ENCODE data around the gene CPE. TPM values are rescaled to one million over a fixed set of nuclear protein-coding genes. Genes with fewer than 3 reads are reported as not detected.

The CPE gene
- total and polyA plus RNA-seq, 10 of the 15 experiments (the other 5 are each of a cell fraction or from before 2014, with no cell fraction given), result 0.05 to 0.14 TPM; not detected in 8

DNA sequence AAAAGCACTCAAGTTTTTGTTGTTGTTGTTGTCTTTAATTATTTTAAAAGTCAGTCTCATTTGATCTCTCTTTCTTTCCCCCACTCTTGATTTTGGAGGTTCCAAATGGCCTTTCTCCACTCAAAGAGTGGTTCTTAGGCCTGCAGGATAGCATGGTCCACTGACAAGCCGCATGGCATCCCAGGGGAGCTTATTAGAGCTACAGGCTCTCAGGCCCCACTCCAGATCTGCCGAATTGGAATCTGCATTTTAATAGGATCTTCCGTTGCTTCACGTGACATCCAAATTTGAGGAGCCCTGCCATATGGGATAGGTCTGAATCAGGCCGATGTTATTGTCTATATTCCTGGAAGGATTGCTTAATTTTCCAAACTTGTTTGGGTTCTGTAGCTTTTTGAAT is 72.1 kb downstream of the CPE start:
- H3K27me3 ChIP-seq (replicated peaks in 1 of 2; ENCODE audit: control insufficient read depth in 2 of 2, insufficient read depth in 2 of 2, low read length in 1 of 2), result no peaks in the 10 kb centered on the region
- FAIRE-seq, result no peak
- intact Hi-C loops (cut with micrococcal nuclease; ENCODE audit: unreplicated experiment) (no loop called here), in situ Hi-C loops (cut with MboI) (no loop called here)
- no peaks in the 10 kb centered on the region for H3K36me3 ChIP-seq (ENCODE audit: control insufficient read depth in 2 of 2, insufficient read depth in 2 of 2, low read length in 1 of 2)
- H3K9me3 ChIP-seq (replicated peaks; ENCODE audit: control insufficient read depth, insufficient read depth, low read length), result no peaks in the 10 kb centered on the region
- H3K4me1 ChIP-seq (ENCODE audit: control insufficient read depth, insufficient read depth, low read length), result no peaks in the 10 kb centered on the region
- POLR2A ChIA-PET, result no interaction called here
- RAD21 ChIA-PET (ENCODE audit: unreplicated experiment), result no interaction called here
- no peak overlapping the region for H2AFZ ChIP-seq (ENCODE audit: control insufficient read depth, low read depth, low read length)
- no peak overlapping the region for H3K27ac ChIP-seq (ENCODE audit: control insufficient read depth, insufficient read depth)
- H3K79me2 ChIP-seq (ENCODE audit: control insufficient read depth, insufficient read depth, low read length), result no peaks in the 10 kb centered on the region
- ATAC-seq, result no peak
- no peaks in the 10 kb centered on the region for H4K20me1 ChIP-seq (ENCODE audit: control insufficient read depth, insufficient read depth)
- no peak overlapping the region for H3K4me2 ChIP-seq (ENCODE audit: control insufficient read depth, insufficient read depth)
- DNase-seq (ENCODE audit: low read depth, low spot score), result no peak
- SMC1A ChIA-PET (ENCODE audit: uncharacterized antibody, unreplicated experiment), result interaction anchor here (1.7 kb wide), 1 partner anchor 11 kb away, joined by 3 read pairs; no protein-coding TSS in a partner anchor
- no peak overlapping the region for H3K9ac ChIP-seq (ENCODE audit: control insufficient read depth, insufficient read depth, low read length)
- WGBS (ENCODE audit: insufficient coverage, insufficient replicate concordance, low lambda C conversion rate, missing lambda C conversion rate), result 67% methylated on average over 5 of the region's 5 CpGs
- no TSS peak for BruUV-seq (replicated peaks)
- no peak overlapping the region for H3K4me3 ChIP-seq
- CTCF ChIA-PET, result interaction anchor here (1.2 kb wide), 1 partner anchor 13 kb away, joined by 3 read pairs; no protein-coding TSS in a partner anchor
- no peak for TF ChIP-seq JUNB (IDR thresholded peaks at IDR 0.05)
- TF ChIP-seq CBX5 (IDR thresholded peaks at IDR 0.05; ENCODE audit: low read depth), result no peak
- TF ChIP-seq IKZF1 (conservative IDR thresholded peaks at IDR 0.05), result no peak
- TF ChIP-seq, protein P1, sequence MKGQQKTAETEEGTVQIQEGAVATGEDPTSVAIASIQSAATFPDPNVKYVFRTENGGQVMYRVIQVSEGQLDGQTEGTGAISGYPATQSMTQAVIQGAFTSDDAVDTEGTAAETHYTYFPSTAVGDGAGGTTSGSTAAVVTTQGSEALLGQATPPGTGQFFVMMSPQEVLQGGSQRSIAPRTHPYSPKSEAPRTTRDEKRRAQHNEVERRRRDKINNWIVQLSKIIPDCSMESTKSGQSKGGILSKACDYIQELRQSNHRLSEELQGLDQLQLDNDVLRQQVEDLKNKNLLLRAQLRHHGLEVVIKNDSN (IDR thresholded peaks at IDR 0.05; ENCODE audit: borderline replicate concordance, extremely low read length, insufficient read depth, low read depth, low read length), result no peak
- TF ChIP-seq BRCA1 (IDR thresholded peaks at IDR 0.05; ENCODE audit: low read depth, low read length), result no peak
- TF ChIP-seq MEF2A (IDR thresholded peaks at IDR 0.05; ENCODE audit: insufficient read depth, low read depth, low read length), result no peak
- TF ChIP-seq, protein P2, sequence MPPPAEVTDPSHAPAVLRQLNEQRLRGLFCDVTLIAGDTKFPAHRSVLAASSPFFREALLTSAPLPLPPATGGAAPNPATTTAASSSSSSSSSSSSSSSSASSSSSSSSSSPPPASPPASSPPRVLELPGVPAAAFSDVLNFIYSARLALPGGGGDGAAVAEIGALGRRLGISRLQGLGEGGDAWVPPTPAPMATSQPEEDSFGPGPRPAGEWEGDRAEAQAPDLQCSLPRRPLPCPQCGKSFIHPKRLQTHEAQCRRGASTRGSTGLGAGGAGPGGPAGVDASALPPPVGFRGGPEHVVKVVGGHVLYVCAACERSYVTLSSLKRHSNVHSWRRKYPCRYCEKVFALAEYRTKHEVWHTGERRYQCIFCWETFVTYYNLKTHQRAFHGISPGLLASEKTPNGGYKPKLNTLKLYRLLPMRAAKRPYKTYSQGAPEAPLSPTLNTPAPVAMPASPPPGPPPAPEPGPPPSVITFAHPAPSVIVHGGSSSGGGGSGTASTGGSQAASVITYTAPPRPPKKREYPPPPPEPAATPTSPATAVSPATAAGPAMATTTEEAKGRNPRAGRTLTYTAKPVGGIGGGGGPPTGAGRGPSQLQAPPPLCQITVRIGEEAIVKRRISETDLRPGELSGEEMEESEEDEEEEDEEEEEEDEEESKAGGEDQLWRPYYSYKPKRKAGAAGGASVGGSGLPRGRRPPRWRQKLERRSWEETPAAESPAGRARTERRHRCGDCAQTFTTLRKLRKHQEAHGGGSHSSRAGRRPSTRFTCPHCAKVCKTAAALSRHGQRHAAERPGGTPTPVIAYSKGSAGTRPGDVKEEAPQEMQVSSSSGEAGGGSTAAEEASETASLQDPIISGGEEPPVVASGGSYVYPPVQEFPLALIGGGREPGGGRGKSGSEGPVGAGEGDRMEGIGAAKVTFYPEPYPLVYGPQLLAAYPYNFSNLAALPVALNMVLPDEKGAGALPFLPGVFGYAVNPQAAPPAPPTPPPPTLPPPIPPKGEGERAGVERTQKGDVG (CRISPR knock-in tag; IDR thresholded peaks at IDR 0.05), result no peak
- TF ChIP-seq, protein P3, sequence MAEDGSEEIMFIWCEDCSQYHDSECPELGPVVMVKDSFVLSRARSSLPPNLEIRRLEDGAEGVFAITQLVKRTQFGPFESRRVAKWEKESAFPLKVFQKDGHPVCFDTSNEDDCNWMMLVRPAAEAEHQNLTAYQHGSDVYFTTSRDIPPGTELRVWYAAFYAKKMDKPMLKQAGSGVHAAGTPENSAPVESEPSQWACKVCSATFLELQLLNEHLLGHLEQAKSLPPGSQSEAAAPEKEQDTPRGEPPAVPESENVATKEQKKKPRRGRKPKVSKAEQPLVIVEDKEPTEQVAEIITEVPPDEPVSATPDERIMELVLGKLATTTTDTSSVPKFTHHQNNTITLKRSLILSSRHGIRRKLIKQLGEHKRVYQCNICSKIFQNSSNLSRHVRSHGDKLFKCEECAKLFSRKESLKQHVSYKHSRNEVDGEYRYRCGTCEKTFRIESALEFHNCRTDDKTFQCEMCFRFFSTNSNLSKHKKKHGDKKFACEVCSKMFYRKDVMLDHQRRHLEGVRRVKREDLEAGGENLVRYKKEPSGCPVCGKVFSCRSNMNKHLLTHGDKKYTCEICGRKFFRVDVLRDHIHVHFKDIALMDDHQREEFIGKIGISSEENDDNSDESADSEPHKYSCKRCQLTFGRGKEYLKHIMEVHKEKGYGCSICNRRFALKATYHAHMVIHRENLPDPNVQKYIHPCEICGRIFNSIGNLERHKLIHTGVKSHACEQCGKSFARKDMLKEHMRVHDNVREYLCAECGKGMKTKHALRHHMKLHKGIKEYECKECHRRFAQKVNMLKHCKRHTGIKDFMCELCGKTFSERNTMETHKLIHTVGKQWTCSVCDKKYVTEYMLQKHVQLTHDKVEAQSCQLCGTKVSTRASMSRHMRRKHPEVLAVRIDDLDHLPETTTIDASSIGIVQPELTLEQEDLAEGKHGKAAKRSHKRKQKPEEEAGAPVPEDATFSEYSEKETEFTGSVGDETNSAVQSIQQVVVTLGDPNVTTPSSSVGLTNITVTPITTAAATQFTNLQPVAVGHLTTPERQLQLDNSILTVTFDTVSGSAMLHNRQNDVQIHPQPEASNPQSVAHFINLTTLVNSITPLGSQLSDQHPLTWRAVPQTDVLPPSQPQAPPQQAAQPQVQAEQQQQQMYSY (CRISPR knock-in tag; IDR thresholded peaks at IDR 0.05), result no peak
- TF ChIP-seq YY1 (IDR thresholded peaks at IDR 0.05; ENCODE audit: low read depth, low read length), result no peak
- no peak for TF ChIP-seq EP300 (IDR thresholded peaks at IDR 0.05; ENCODE audit: borderline replicate concordance in 1 of 2, control insufficient read depth in 1 of 2, low read depth in 2 of 2, low read length in 2 of 2)
- no peak for TF ChIP-seq BCL11A (IDR thresholded peaks at IDR 0.05; ENCODE audit: low read depth, low read length)
- TF ChIP-seq SMAD1 (IDR thresholded peaks at IDR 0.05; ENCODE audit: low read depth, partially characterized antibody), result no peak
- no peak for TF ChIP-seq PAX5 (IDR thresholded peaks at IDR 0.05; ENCODE audit: borderline replicate concordance, low read depth, low read length)
- TF ChIP-seq RELA (IDR thresholded peaks at IDR 0.05; ENCODE audit: borderline replicate concordance, partially characterized antibody), result no peak

All from GM12878 (cell line).